Panc1 (cell line): ENCODE measurements around the gene POLR2A.

Source experiments
- CTCF ChIP-seq: fragments of 450-650 bp; IDR thresholded peaks from 2 replicates; pipeline ENCODE4 v1.5.1; 2017; ENCODE audit warnings: mild to moderate bottlenecking
- POLR2AphosphoS5 ChIP-seq: IDR thresholded peaks from 2 replicates; pipeline ENCODE4 v1.6.1; 2012; ENCODE audit warnings: mild to moderate bottlenecking, low read depth, low read length, moderate library complexity
- TCF7L2 ChIP-seq: IDR thresholded peaks from 2 replicates; pipeline ENCODE4 v1.6.1; 2011; ENCODE audit warnings: mild to moderate bottlenecking, low read depth, low read length, inconsistent platforms

- TF ChIP-seq POLR2AphosphoS5, result no peak
- TF ChIP-seq CTCF, result no peak
- no peak for TF ChIP-seq TCF7L2
Measured at GRCh38 chr17:7501729-7502128, 17.6 kb downstream of the POLR2A start.
